Stomach (tissue), 4 donors: ENCODE measurements around the gene JOSD1.

ENCODE experiments used
- EP300 ChIP-seq: sonication (generic); formaldehyde crosslinking; IDR thresholded peaks from one replicate; pipeline ENCODE4 v1.6.1; 2017; ENCODE audit warnings: antibody characterized with exemption
- POLR2A ChIP-seq, 4 donors: fragments of 450-650 bp; IDR thresholded peaks; one replicate each; pipeline ENCODE4 v1.6.1; 2016; ENCODE audit warnings: antibody characterized with exemption in 4 of 4, control low read depth in 2 of 4, mild to moderate bottlenecking in 1 of 4, moderate library complexity in 1 of 4
- POLR2AphosphoS5 ChIP-seq, 3 donors: sonication (generic); formaldehyde crosslinking; IDR thresholded peaks; one replicate each; pipeline ENCODE4 v1.6.1; 2016; ENCODE audit warnings: antibody characterized with exemption in 3 of 3
- TF ChIP-seq, protein P1 (sequence below), 7 experiments: fragments of 450-650 bp in 4 of 7; fragments of 200-600 bp in 3 of 7; sonication (generic) in 3 of 7; IDR thresholded peaks; one replicate each; pipeline ENCODE4 v1.5.1; 2016 to 2019; ENCODE audit warnings: antibody characterized with exemption in 7 of 7, control low read depth in 2 of 7, mild to moderate bottlenecking in 1 of 7

DNA sequence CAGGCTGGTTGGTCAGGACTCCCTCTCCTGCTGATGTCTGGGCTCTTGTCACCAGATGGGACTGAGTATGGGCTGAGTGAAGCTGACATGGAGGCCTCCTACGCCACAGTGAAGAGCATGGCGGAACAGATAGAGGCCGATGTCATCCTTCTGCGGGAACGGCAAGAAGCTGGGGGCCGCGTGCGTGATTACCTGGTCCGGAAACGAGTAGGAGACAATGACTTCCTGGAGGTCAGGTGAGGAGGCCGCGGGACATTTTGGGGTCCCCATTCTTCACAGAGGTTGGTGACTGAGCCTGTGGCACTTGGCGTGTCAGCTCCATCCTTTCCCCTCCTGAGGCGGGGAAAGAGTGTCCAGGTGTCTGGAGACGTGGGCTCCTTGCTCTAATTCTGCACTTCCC, 15.1 kb upstream of the JOSD1 start:
- TF ChIP-seq, protein P1, sequence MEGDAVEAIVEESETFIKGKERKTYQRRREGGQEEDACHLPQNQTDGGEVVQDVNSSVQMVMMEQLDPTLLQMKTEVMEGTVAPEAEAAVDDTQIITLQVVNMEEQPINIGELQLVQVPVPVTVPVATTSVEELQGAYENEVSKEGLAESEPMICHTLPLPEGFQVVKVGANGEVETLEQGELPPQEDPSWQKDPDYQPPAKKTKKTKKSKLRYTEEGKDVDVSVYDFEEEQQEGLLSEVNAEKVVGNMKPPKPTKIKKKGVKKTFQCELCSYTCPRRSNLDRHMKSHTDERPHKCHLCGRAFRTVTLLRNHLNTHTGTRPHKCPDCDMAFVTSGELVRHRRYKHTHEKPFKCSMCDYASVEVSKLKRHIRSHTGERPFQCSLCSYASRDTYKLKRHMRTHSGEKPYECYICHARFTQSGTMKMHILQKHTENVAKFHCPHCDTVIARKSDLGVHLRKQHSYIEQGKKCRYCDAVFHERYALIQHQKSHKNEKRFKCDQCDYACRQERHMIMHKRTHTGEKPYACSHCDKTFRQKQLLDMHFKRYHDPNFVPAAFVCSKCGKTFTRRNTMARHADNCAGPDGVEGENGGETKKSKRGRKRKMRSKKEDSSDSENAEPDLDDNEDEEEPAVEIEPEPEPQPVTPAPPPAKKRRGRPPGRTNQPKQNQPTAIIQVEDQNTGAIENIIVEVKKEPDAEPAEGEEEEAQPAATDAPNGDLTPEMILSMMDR (IDR thresholded peaks at IDR 0.05): no peak
- TF ChIP-seq POLR2A (IDR thresholded peaks at IDR 0.05): no peak
- TF ChIP-seq EP300: no peak
- no peak for TF ChIP-seq POLR2AphosphoS5 (IDR thresholded peaks at IDR 0.05)
